MM.1S (cell line): ENCODE results near the gene UNC13B.

Source experiments
- EZH2 ChIP-seq: fragments of 300-600 bp; sonication (generic); optimal IDR thresholded peaks from 2 replicates; pipeline ENCODE3; 2017; ENCODE audit warnings: low read depth, mild to moderate bottlenecking, antibody characterized with exemption, low read length, mixed read lengths
- TF ChIP-seq, protein P1 (sequence below): fragments of 300-600 bp; sonication (generic); IDR thresholded peaks from 2 replicates; pipeline ENCODE4 v1.5.1; 2016; ENCODE audit warnings: antibody characterized with exemption, low read length, mixed read lengths

DNA sequence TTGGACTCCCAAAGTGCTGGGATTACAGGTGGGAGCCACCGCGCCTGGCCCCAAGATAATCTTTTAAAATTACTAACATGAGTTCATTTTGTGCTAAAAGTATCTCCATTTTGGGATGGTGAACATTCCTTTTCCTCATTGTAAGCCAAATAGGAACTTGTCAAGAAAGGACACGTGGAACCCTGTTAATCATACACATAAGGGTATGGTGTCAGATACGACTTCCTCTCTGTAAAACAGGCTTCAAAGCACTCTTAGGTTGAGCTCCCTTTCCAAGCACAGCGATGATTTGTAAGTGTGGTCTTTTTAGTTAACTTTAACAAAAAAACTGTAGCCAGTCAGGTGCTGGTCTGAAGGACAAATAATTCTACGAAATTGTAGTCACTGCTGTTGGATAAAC lies 132.7 kb downstream of the UNC13B start:
- TF ChIP-seq, protein P1, sequence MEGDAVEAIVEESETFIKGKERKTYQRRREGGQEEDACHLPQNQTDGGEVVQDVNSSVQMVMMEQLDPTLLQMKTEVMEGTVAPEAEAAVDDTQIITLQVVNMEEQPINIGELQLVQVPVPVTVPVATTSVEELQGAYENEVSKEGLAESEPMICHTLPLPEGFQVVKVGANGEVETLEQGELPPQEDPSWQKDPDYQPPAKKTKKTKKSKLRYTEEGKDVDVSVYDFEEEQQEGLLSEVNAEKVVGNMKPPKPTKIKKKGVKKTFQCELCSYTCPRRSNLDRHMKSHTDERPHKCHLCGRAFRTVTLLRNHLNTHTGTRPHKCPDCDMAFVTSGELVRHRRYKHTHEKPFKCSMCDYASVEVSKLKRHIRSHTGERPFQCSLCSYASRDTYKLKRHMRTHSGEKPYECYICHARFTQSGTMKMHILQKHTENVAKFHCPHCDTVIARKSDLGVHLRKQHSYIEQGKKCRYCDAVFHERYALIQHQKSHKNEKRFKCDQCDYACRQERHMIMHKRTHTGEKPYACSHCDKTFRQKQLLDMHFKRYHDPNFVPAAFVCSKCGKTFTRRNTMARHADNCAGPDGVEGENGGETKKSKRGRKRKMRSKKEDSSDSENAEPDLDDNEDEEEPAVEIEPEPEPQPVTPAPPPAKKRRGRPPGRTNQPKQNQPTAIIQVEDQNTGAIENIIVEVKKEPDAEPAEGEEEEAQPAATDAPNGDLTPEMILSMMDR: no peak
- TF ChIP-seq EZH2: no peak
